ENCODE measurements around the gene METTL24. TPM values are rescaled to one million over a fixed set of nuclear protein-coding genes. Genes with fewer than 3 reads are reported as not detected.
"Not testable (repeated sequence)": the region's sequence is repeated elsewhere in the genome, so short reads cannot be mapped to it uniquely, and the experiment has no call there.

The METTL24 gene
- total and polyA plus RNA-seq, 4 donors, result 3.9 to 14.3 (median 8.5) TPM

- DNase-seq, result no peak
- H3K27ac ChIP-seq (ENCODE audit: low read depth in 1 of 2, low read length in 2 of 2), result no peak overlapping the region
- H3K27me3 ChIP-seq (ENCODE audit: control insufficient read depth in 1 of 2, insufficient read depth in 2 of 2, low read length in 1 of 2), result no peaks in the 10 kb centered on the region
- H3K4me3 ChIP-seq (ENCODE audit: low read length in 2 of 2), result no peak overlapping the region
- intact Hi-C loops (cut with DNase I), result no loop called here
- H3K4me1 ChIP-seq (ENCODE audit: control insufficient read depth in 1 of 2, insufficient read depth in 2 of 2, low read length in 2 of 2), result peaks cover 0 to 3% of the 10 kb centered on the region in 2 donors
- no peak for ATAC-seq (ENCODE audit: low FRiP score)
- peaks cover 0 to 7% of the 10 kb centered on the region in 2 donors for H3K36me3 ChIP-seq (ENCODE audit: control insufficient read depth in 1 of 2, insufficient read depth in 2 of 2, low read length in 1 of 2)
- no peaks in the 10 kb centered on the region for H3K9me3 ChIP-seq (ENCODE audit: control insufficient read depth, low read length)
Observed at GRCh38 chr6:110284855-110285254, 73.3 kb downstream of the METTL24 start.

- Histone ChIP-seq H3K27ac (ENCODE audit: low read depth in 1 of 2, low read length in 2 of 2) (no peak overlapping the region), H3K27me3 (ENCODE audit: control insufficient read depth in 1 of 2, insufficient read depth in 2 of 2, low read length in 1 of 2) (no peaks in the 10 kb centered on the region), H3K4me1 (ENCODE audit: control insufficient read depth in 1 of 2, insufficient read depth in 2 of 2, low read length in 2 of 2) (peaks cover 0 to 3% of the 10 kb centered on the region in 2 donors), H3K9me3 (ENCODE audit: control insufficient read depth, low read length) (no peaks in the 10 kb centered on the region), H3K36me3 (ENCODE audit: control insufficient read depth in 1 of 2, insufficient read depth in 2 of 2, low read length in 1 of 2) (peaks cover 0 to 8% of the 10 kb centered on the region in 2 donors), H3K4me3 (ENCODE audit: low read length in 2 of 2) (no peak overlapping the region)
- intact Hi-C loops (cut with DNase I), result no loop called here
- no peak for ATAC-seq (ENCODE audit: low FRiP score)
- WGBS, 2 donors, result 57 to 68% methylated on average over 2 of the region's 2 CpGs
- DNase-seq, result no peak
Observed at GRCh38 chr6:110283657-110284056, 74.5 kb downstream of the METTL24 start.

GRCh38 chr6:110282412-110282811 is 75.7 kb downstream of the METTL24 start:
- Histone ChIP-seq H3K4me3 (ENCODE audit: low read length in 2 of 2) (no peak overlapping the region), H3K27me3 (ENCODE audit: control insufficient read depth in 1 of 2, insufficient read depth in 2 of 2, low read length in 1 of 2) (no peaks in the 10 kb centered on the region), H3K27ac (ENCODE audit: low read depth in 1 of 2, low read length in 2 of 2) (no peak overlapping the region), H3K4me1 (ENCODE audit: control insufficient read depth in 1 of 2, insufficient read depth in 2 of 2, low read length in 2 of 2) (peaks cover 0 to 3% of the 10 kb centered on the region in 2 donors), H3K9me3 (ENCODE audit: control insufficient read depth, low read length) (no peaks in the 10 kb centered on the region), H3K36me3 (ENCODE audit: control insufficient read depth in 1 of 2, insufficient read depth in 2 of 2, low read length in 1 of 2) (peaks cover 0 to 5% of the 10 kb centered on the region in 2 donors)
- ATAC-seq (ENCODE audit: low FRiP score), result no peak
- no peak for DNase-seq
- WGBS, 2 donors, result 63 to 65% methylated on average over 1 of the region's 1 CpG
- intact Hi-C loops (cut with DNase I), result no loop called here

DNA sequence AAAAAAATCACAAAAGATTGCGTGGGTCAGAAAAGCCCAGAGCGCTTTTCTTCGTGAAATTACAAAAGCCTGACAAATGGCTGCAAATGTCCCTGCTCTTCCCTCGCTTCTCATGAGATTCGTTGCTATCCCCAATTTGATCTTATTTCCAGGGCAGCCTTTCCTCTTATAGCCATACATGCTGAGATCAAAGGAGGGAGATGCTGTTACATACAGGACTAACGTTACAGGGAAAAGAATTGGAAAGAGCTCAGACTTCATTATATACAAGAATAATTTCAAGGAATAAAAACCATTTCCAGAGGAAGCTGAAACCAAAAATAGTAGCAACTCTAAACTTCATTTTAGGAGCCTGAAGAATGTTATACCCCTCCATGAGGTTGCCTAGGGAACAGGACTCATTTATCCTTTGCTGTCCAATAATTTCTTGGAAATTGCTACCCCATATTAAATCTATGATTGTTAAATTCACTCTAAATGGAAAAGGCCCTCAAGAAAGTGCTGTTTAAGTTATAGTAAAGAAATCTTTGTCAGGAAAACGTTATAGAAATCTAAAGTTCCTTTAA is 81.0 kb downstream of the METTL24 start:
- intact Hi-C loops (cut with DNase I), result no loop called here
- no peak for ATAC-seq (ENCODE audit: low FRiP score)

DNA sequence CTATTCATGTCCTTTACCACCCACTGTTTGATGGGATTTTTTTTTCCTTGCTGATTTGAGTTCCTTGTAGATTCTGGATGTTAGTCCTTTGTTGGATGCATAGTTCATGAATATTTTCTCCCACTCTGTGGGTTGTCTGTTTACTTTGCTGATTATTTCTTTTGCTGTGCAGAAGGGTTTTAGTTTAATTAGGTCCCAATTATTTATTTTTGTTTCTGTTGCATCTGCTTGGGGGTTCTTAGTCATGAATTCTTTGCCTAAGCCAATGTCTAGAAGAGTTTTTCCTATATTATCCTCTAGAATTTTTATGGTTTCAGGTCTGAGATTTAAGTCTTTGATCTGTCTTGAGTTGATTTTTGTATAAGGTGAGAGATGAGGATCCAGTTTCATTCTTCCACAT is 85.4 kb downstream of the METTL24 start:
- intact Hi-C loops (cut with DNase I); ATAC-seq (ENCODE audit: low FRiP score); H3K27ac ChIP-seq (ENCODE audit: low read depth in 1 of 2, low read length in 2 of 2); H3K4me1 ChIP-seq (ENCODE audit: control insufficient read depth in 1 of 2, insufficient read depth in 2 of 2, low read length in 2 of 2); DNase-seq; H3K4me3 ChIP-seq (ENCODE audit: low read length in 2 of 2); H3K27me3 ChIP-seq (ENCODE audit: control insufficient read depth in 1 of 2, insufficient read depth in 2 of 2, low read length in 1 of 2); H3K36me3 ChIP-seq (ENCODE audit: control insufficient read depth in 1 of 2, insufficient read depth in 2 of 2, low read length in 1 of 2); H3K9me3 ChIP-seq (ENCODE audit: control insufficient read depth, low read length): not testable (repeated sequence)

More for the DNA sequence above, 81.0 kb downstream of the METTL24 start:
- Histone ChIP-seq H3K27me3 (ENCODE audit: control insufficient read depth in 1 of 2, insufficient read depth in 2 of 2, low read length in 1 of 2) (no peaks in the 10 kb centered on the region), H3K4me1 (ENCODE audit: control insufficient read depth in 1 of 2, insufficient read depth in 2 of 2, low read length in 2 of 2) (no peaks in the 10 kb centered on the region), H3K36me3 (ENCODE audit: control insufficient read depth in 1 of 2, insufficient read depth in 2 of 2, low read length in 1 of 2) (peaks cover 0 to 1% of the 10 kb centered on the region in 2 donors), H3K9me3 (ENCODE audit: control insufficient read depth, low read length) (no peaks in the 10 kb centered on the region), H3K27ac (ENCODE audit: low read depth in 1 of 2, low read length in 2 of 2) (no peak overlapping the region), H3K4me3 (ENCODE audit: low read length in 2 of 2) (no peak overlapping the region)
- no peak for DNase-seq
- WGBS, 2 donors, result 45 to 59% methylated on average over 7 of the region's 7 CpGs

DNA sequence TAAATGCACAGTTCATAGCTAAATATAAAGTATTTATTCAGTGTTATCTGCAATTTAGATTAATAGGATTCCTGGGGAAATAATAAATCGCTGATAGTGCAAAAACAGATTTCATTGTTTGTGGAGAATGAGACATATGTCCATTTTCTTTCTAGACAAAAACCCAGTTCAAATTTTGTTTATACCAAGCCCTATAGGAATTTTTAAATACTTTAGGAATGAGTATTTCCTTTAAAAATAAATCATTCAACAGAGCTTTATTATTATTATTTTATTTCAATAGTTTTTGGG is 86.5 kb downstream of the METTL24 start:
- Histone ChIP-seq H3K4me3 (ENCODE audit: low read length in 2 of 2) (no peak overlapping the region), H3K9me3 (ENCODE audit: control insufficient read depth, low read length) (no peaks in the 10 kb centered on the region), H3K27ac (ENCODE audit: low read depth in 1 of 2, low read length in 2 of 2) (no peak overlapping the region), H3K36me3 (ENCODE audit: control insufficient read depth in 1 of 2, insufficient read depth in 2 of 2, low read length in 1 of 2) (no peaks in the 10 kb centered on the region), H3K27me3 (ENCODE audit: control insufficient read depth in 1 of 2, insufficient read depth in 2 of 2, low read length in 1 of 2) (no peaks in the 10 kb centered on the region), H3K4me1 (ENCODE audit: control insufficient read depth in 1 of 2, insufficient read depth in 2 of 2, low read length in 2 of 2) (no peaks in the 10 kb centered on the region)
- intact Hi-C loops (cut with DNase I), result no loop called here
- WGBS, 2 donors, result 81 to 85% methylated on average over 1 of the region's 1 CpG
- ATAC-seq (ENCODE audit: low FRiP score) (no peak), DNase-seq (no peak)

DNA sequence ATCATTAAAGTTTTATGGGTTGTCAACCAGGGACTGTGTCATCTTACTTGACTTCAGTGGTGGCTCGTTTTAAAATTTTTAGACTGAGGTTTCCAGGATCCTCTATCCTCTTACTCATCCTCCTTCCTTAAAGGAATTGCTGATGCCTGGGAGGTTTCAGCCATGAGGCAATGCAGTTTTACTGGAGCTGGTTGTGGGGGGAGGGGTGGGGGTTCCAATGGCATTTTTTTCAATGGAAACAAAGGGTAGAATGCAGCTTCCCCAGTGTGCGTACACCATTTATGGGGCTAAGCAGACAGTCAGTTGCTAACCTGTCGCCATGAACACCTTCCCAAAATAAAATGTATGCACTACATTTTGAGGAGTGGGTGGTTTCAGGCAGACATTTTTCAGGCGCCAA is 88.0 kb downstream of the METTL24 start:
- DNase-seq, result no peak
- WGBS, 2 donors, result 68 to 80% methylated on average over 4 of the region's 4 CpGs
- H3K27ac ChIP-seq (ENCODE audit: low read depth in 1 of 2, low read length in 2 of 2), result no peak overlapping the region
- intact Hi-C loops (cut with DNase I), result no loop called here
- no peaks in the 10 kb centered on the region for H3K4me1 ChIP-seq (ENCODE audit: control insufficient read depth in 1 of 2, insufficient read depth in 2 of 2, low read length in 2 of 2)
- no peaks in the 10 kb centered on the region for H3K9me3 ChIP-seq (ENCODE audit: control insufficient read depth, low read length)
- ATAC-seq (ENCODE audit: low FRiP score), result no peak
- no peak overlapping the region for H3K4me3 ChIP-seq (ENCODE audit: low read length in 2 of 2)
- H3K36me3 ChIP-seq (ENCODE audit: control insufficient read depth in 1 of 2, insufficient read depth in 2 of 2, low read length in 1 of 2), result no peaks in the 10 kb centered on the region
- no peaks in the 10 kb centered on the region for H3K27me3 ChIP-seq (ENCODE audit: control insufficient read depth in 1 of 2, insufficient read depth in 2 of 2, low read length in 1 of 2)

GRCh38 chr6:110269623-110270022 is 88.5 kb downstream of the METTL24 start:
- DNase-seq, result no peak
- 92 to 97% methylated on average over 2 of the region's 2 CpGs for WGBS, 2 donors
- intact Hi-C loops (cut with DNase I), result no loop called here

DNA sequence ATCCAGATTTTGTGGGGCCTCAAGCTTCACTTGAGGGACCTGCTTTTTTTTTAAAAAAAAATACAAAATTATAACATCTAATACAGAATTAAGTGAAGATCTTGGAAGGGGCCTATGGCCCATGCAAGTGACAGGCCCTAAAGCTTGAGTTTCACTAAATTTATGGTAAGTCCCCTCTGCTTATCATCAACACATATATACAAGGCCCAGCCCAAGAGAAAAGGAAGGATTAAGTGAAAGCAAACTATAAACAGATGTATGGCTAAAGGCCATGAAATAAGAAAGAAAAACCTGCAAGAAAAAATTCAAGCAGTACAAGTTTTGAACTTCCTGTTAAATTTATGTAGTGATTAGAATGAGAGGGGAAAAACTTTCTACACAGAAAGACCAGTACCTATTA is 91.2 kb downstream of the METTL24 start:
- no peaks in the 10 kb centered on the region for H3K4me1 ChIP-seq (ENCODE audit: control insufficient read depth in 1 of 2, insufficient read depth in 2 of 2, low read length in 2 of 2)
- H3K27me3 ChIP-seq (ENCODE audit: control insufficient read depth in 1 of 2, insufficient read depth in 2 of 2, low read length in 1 of 2), result no peaks in the 10 kb centered on the region
- no peak for DNase-seq

More at GRCh38 chr6:110269623-110270022, 88.5 kb downstream of the METTL24 start:
- Histone ChIP-seq H3K9me3 (ENCODE audit: control insufficient read depth, low read length) (no peaks in the 10 kb centered on the region), H3K27ac (ENCODE audit: low read depth in 1 of 2, low read length in 2 of 2) (no peak overlapping the region), H3K36me3 (ENCODE audit: control insufficient read depth in 1 of 2, insufficient read depth in 2 of 2, low read length in 1 of 2) (no peaks in the 10 kb centered on the region), H3K27me3 (ENCODE audit: control insufficient read depth in 1 of 2, insufficient read depth in 2 of 2, low read length in 1 of 2) (no peaks in the 10 kb centered on the region), H3K4me3 (ENCODE audit: low read length in 2 of 2) (no peak overlapping the region), H3K4me1 (ENCODE audit: control insufficient read depth in 1 of 2, insufficient read depth in 2 of 2, low read length in 2 of 2) (no peaks in the 10 kb centered on the region)
- ATAC-seq (ENCODE audit: low FRiP score), result no peak

More for the DNA sequence above, 91.2 kb downstream of the METTL24 start:
- H3K4me3 ChIP-seq (ENCODE audit: low read length in 2 of 2), result no peak overlapping the region
- no peak for ATAC-seq (ENCODE audit: low FRiP score)
- H3K9me3 ChIP-seq (ENCODE audit: control insufficient read depth, low read length), result no peaks in the 10 kb centered on the region
- intact Hi-C loops (cut with DNase I), result no loop called here
- H3K27ac ChIP-seq (ENCODE audit: low read depth in 1 of 2, low read length in 2 of 2), result no peak overlapping the region
- H3K36me3 ChIP-seq (ENCODE audit: control insufficient read depth in 1 of 2, insufficient read depth in 2 of 2, low read length in 1 of 2), result no peaks in the 10 kb centered on the region
